ENCODE measurements around the gene HMGN1.

GRCh38 chr21:39390212-39390765 is 41.4 kb upstream of the HMGN1 start:
- TF ChIP-seq POLR2A (IDR thresholded peaks at IDR 0.05) (no peak), CTCF (IDR thresholded peaks at IDR 0.05) (no peak), EP300 (IDR thresholded peaks at IDR 0.05) (no peak)

All from ovary (tissue), 3 donors.